SU-DHL-6 (cell line): Measurements from ENCODE around the gene BCORL1.

Experiments used
- H2AFZ ChIP-seq: fragments of 200-600 bp; sonication (generic); 2 replicates; pipeline ENCODE4 v1.6.1; 2014; ENCODE audit warnings: low read depth, mild to moderate bottlenecking, moderate library complexity, mixed read lengths, antibody characterized with exemption, low read length; ENCODE audit not compliant: severe bottlenecking
- H3F3A ChIP-seq: fragments of 200-600 bp; shearing (Covaris generic); 2 replicates; pipeline ENCODE4 v1.6.0; 2016; ENCODE audit warnings: antibody characterized with exemption, mild to moderate bottlenecking; ENCODE audit not compliant: insufficient read depth
- H3K27ac ChIP-seq: fragments of 200-600 bp; sonication (generic); 2 replicates; pipeline ENCODE4 v1.5.1; 2016; ENCODE audit warnings: low read depth, mild to moderate bottlenecking, low read length, moderate library complexity, mixed read lengths
- H3K27me3 ChIP-seq: fragments of 200-600 bp; sonication (generic), shearing (Covaris generic); 2 replicates; pipeline ENCODE4 v1.6.0; 2014; ENCODE audit warnings: mild to moderate bottlenecking, low read length
- H3K36me3 ChIP-seq: fragments of 200-600 bp; sonication (generic); 2 replicates; pipeline ENCODE4 v1.6.1; 2014; ENCODE audit warnings: mild to moderate bottlenecking, low read length, mixed read lengths
- H3K4me2 ChIP-seq: fragments of 300-600, 200-600 bp; shearing (Covaris generic), sonication (generic); 2 replicates; pipeline ENCODE4 v1.6.0; 2014; ENCODE audit warnings: low read length, low read depth, mild to moderate bottlenecking; ENCODE audit not compliant: poor library complexity, severe bottlenecking
- H3K4me3 ChIP-seq: fragments of 200-600 bp; sonication (generic); 2 replicates; pipeline ENCODE4 v1.5.1; 2014; ENCODE audit warnings: antibody characterized with exemption, low read length, mild to moderate bottlenecking, mixed read lengths; ENCODE audit not compliant: insufficient read depth, poor library complexity, severe bottlenecking
- H3K79me2 ChIP-seq: fragments of 200-600 bp; sonication (generic); 2 replicates; pipeline ENCODE4 v1.6.1; 2014; ENCODE audit warnings: mild to moderate bottlenecking, low read length, moderate library complexity; ENCODE audit not compliant: insufficient read depth
- H3K9ac ChIP-seq: fragments of 200-600 bp; sonication (generic); 2 replicates; pipeline ENCODE4 v1.7.0; 2014; ENCODE audit warnings: mild to moderate bottlenecking, low read length
- H3K9me2 ChIP-seq: fragments of 200-600 bp; sonication (generic); replicated peaks from 2 replicates; pipeline ENCODE4 v1.6.1; 2014; ENCODE audit warnings: low read length; ENCODE audit not compliant: insufficient read depth
- H3K9me3 ChIP-seq: fragments of 200-600 bp; sonication (generic); 2 replicates; pipeline ENCODE4 v1.6.1; 2014; ENCODE audit warnings: low read length, mixed read lengths; ENCODE audit not compliant: insufficient read depth
- H4K20me1 ChIP-seq: fragments of 200-600 bp; sonication (generic); 2 replicates; pipeline ENCODE4 v1.6.1; 2014; ENCODE audit warnings: low read depth, mild to moderate bottlenecking, antibody characterized with exemption, low read length, moderate library complexity, mixed read lengths
- EZH2phosphoT487 ChIP-seq: fragments of 200-600 bp; sonication (generic), shearing (Covaris generic); conservative IDR thresholded peaks from 2 replicates; pipeline ENCODE4 v1.6.1; 2018; ENCODE audit warnings: mild to moderate bottlenecking, antibody characterized with exemption, low read length, moderate library complexity, mixed read lengths
- TF ChIP-seq, protein P1 (sequence below): fragments of 200-600 bp; sonication (generic); IDR thresholded peaks from one replicate; pipeline ENCODE4 v1.5.1; 2017; ENCODE audit warnings: antibody characterized with exemption, mild to moderate bottlenecking, low read length, moderate library complexity; ENCODE audit not compliant: insufficient read depth, poor library complexity, severe bottlenecking

The BCORL1 gene

GRCh38 chrX:129953334-129953648, 29.1 kb upstream of the BCORL1 start:
- H3K9me3 ChIP-seq = no peaks in the 10 kb centered on the region
- H2AFZ ChIP-seq = peak overlapping the region; percentile 45
- H3K79me2 ChIP-seq = no peaks in the 10 kb centered on the region
- peak overlapping the region; percentile 46 for H3K4me3 ChIP-seq
- H3K9ac ChIP-seq = peak overlapping the region; percentile 47; the same call in 1 of the 2 replicates
- H3K4me2 ChIP-seq = peak overlapping the region; percentile 52
- H3F3A ChIP-seq = no peaks in the 10 kb centered on the region
- no peaks in the 10 kb centered on the region for H3K9me2 ChIP-seq
- no peaks in the 10 kb centered on the region for H4K20me1 ChIP-seq
- TF ChIP-seq, protein P1, sequence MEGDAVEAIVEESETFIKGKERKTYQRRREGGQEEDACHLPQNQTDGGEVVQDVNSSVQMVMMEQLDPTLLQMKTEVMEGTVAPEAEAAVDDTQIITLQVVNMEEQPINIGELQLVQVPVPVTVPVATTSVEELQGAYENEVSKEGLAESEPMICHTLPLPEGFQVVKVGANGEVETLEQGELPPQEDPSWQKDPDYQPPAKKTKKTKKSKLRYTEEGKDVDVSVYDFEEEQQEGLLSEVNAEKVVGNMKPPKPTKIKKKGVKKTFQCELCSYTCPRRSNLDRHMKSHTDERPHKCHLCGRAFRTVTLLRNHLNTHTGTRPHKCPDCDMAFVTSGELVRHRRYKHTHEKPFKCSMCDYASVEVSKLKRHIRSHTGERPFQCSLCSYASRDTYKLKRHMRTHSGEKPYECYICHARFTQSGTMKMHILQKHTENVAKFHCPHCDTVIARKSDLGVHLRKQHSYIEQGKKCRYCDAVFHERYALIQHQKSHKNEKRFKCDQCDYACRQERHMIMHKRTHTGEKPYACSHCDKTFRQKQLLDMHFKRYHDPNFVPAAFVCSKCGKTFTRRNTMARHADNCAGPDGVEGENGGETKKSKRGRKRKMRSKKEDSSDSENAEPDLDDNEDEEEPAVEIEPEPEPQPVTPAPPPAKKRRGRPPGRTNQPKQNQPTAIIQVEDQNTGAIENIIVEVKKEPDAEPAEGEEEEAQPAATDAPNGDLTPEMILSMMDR = no peak
- TF ChIP-seq EZH2phosphoT487 = no peak
- H3K36me3 ChIP-seq = no peaks in the 10 kb centered on the region
- H3K27me3 ChIP-seq = no peaks in the 10 kb centered on the region
- no peak overlapping the region for H3K27ac ChIP-seq

- TF ChIP-seq, protein P1 = no peak
- no peak for TF ChIP-seq EZH2phosphoT487
- no peaks in the 10 kb centered on the region for H3K27me3 ChIP-seq
- H3K9me2 ChIP-seq = no peaks in the 10 kb centered on the region
- H3F3A ChIP-seq = no peaks in the 10 kb centered on the region
- no peaks in the 10 kb centered on the region for H3K9me3 ChIP-seq
- no peak overlapping the region for H3K4me3 ChIP-seq
- no peak overlapping the region for H3K27ac ChIP-seq
- no peaks in the 10 kb centered on the region for H3K79me2 ChIP-seq
- H3K36me3 ChIP-seq = no peaks in the 10 kb centered on the region
- H3K9ac ChIP-seq = no peak overlapping the region
- no peak overlapping the region for H3K4me2 ChIP-seq
- no peaks in the 10 kb centered on the region for H4K20me1 ChIP-seq
- no peak overlapping the region for H2AFZ ChIP-seq
These were observed 28.6 kb upstream of the BCORL1 start for GRCh38 chrX:129953881-129954280.

DNA sequence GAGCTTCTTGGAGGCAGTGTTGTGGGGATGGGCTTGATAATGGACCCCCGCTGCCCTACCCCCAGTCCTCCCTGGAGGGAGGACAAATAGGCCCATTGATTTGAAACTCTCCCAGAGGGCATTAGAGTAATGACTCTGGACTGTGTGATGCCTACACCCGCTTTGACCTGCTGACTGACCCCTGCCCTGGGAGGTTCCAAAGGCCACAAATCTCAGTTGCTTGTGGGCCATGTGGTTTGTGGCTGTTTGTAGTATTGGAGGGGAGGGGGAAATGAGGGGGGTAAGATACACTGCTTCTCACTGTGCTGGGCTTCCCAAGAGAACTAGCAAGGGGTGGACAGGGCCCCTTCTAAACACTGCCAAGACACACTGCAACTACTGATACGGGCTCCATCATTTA, 27.6 kb upstream of the BCORL1 start:
- no peak for TF ChIP-seq EZH2phosphoT487
- TF ChIP-seq, protein P1 = no peak
- Histone ChIP-seq H3K9ac (no peak overlapping the region), H3K36me3 (no peaks in the 10 kb centered on the region), H4K20me1 (no peaks in the 10 kb centered on the region), H2AFZ (no peak overlapping the region), H3K4me2 (no peak overlapping the region), H3F3A (no peaks in the 10 kb centered on the region), H3K9me2 (no peaks in the 10 kb centered on the region), H3K9me3 (no peaks in the 10 kb centered on the region), H3K27ac (no peak overlapping the region), H3K4me3 (no peak overlapping the region), H3K79me2 (no peaks in the 10 kb centered on the region), H3K27me3 (no peaks in the 10 kb centered on the region)

DNA sequence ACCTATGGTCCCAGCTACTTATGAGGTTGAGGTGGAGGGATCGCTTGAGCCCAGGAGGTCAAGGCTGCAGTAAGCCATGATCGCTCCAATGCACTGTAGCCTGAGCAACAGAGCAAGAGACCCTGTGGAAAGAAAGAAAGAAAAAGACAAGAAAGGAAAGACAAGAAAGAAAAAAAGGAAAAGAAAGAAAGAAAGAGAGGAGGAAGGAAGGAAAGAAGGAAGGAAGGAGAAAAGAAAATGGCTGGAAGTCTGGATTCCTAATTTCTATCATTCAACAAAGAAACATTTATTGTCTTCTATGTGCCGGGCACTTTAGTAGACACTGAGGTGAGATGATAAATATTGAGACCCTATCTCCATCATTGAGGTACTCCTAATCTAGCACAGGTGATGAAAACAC, 26.8 kb upstream of the BCORL1 start:
- no peaks in the 10 kb centered on the region for H4K20me1 ChIP-seq
- no peaks in the 10 kb centered on the region for H3K27me3 ChIP-seq
- H3K79me2 ChIP-seq = no peaks in the 10 kb centered on the region
- no peak overlapping the region for H2AFZ ChIP-seq
- no peaks in the 10 kb centered on the region for H3K9me2 ChIP-seq
- no peaks in the 10 kb centered on the region for H3K9me3 ChIP-seq
- H3K9ac ChIP-seq = no peak overlapping the region
- TF ChIP-seq EZH2phosphoT487 = no peak
- TF ChIP-seq, protein P1 = no peak
- 0 out of 2 replicates have a peak, but pooled peaks cover under 1% of the 10 kb centered on the region for H3F3A ChIP-seq
- no peak overlapping the region for H3K4me3 ChIP-seq
- H3K4me2 ChIP-seq = no peak overlapping the region
- no peak overlapping the region for H3K27ac ChIP-seq
- no peaks in the 10 kb centered on the region for H3K36me3 ChIP-seq
